Mesenteric fat pad (tissue), 1 donor: Measurements from ENCODE around the gene TNFRSF9. TPM values are rescaled to one million over a fixed set of nuclear protein-coding genes. Genes with fewer than 3 reads are reported as not detected.
"Not testable (repeated sequence)": the region's sequence is repeated elsewhere in the genome, so short reads cannot be mapped to it uniquely, and the experiment has no call there.

Source experiments
- DNase-seq: peaks from one replicate; pipeline ENCODE4 v3.0.0-alpha.2; 2020; ENCODE audit warnings: low spot score
- long read RNA-seq: library from polyadenylated mRNA; unstranded; transcript quantifications from one replicate; pipeline ENCODE4 v2.0.0, GENCODE V29; 2020
- total RNA-seq: library from RNA; stranded (reverse); fragmentation: NEBNext Ultra II Directional; extraction: Animal tissue kit (Norgen Biotek cat#: 25700); gene quantifications from one replicate; pipeline ENCODE4 v1.2.1, GENCODE V29; 2021
- donor health status: DM: yes; HTN: yes; CAD: no.

The TNFRSF9 gene
- not detected for total RNA-seq
- long read RNA-seq: 0 reads

GRCh38 chr1:7940745-7941436, at the start of gene TNFRSF9:
TSS of gene TNFRSF9 (minus strand) at chr1:7940839. CDS start at chr1:7939994, 845 bp downstream.
- DNase-seq: no peak

- DNase-seq: no peak
These were observed 49.3 kb upstream of the TNFRSF9 start for GRCh38 chr1:7989762-7990428.

DNA sequence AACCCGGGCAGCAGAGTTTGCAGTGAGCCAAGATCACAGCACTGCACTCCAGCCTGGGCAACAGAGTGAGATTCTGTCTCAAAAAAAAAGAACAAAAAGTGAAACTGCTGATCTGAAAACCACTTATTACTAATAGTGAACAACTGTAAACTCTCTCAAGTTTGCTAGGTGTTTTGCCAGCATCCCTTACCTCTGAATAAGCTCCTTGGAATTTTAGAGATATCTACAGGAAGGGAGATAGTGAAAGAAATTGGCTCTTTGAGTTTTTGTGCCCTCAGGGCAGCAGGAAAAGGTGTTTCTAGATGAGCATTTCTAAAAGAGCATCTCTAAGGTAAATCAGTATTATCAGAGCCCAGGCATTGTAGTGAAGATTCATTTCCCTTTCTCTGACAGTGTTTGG, 47.9 kb upstream of the TNFRSF9 start:
- DNase-seq: no peak

DNA sequence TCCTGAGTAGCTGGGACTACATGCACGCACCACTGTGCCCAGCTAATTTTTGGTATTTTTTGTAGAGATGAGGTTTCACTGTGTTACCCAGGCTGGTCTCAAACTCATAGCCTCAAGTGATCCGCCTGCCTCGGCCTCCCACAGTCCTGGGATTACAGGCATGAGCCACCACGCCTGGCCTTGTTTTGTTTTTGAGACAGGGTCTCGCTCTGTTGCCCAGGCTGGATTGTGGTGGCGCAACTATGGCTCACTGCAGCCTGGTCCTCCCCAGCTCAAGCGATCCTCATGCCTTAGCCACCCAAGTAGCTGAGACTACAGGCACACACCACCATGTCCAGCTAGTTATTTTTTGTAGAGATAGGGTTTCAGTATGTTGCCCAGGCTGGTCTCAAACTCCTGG, 46.9 kb upstream of the TNFRSF9 start:
- DNase-seq: no peak

- no peak for DNase-seq
These were observed 45.4 kb upstream of the TNFRSF9 start for GRCh38 chr1:7985851-7986612.

- no peak for DNase-seq
These were observed 44.2 kb upstream of the TNFRSF9 start for GRCh38 chr1:7984811-7985210.

DNA sequence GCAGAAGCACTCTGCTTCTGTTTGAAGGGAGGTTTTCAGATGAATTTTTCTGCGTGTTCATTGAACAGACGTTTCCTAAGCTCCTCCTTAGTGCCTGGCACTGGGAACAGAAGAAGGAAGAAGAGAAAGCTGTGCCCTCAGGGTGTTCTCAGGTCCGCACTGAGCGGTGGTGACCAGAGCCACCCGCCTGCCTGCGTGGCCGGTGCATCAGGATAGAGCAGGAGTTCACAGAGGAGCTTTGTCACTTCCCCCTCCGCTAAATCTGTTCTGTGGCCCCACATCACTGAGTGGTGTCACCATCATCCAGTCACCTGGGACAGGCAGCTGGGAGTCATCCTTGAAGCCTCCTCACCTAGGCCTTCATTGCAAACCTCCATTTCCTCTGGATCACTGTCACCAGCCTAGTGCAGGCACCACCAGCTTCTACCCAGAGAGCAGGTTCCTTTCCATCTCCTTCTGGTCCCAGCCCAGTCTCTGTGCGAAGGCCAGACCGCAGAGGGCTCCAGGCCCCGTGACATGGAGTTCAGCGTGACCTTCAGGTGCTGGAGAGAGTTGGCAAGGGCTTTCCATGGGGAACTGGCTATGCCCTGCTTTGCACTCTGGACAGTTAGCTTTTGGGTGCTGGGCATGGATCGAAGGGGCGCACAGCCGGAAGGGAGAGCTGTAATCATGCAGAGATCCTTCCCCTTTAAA, 42.6 kb upstream of the TNFRSF9 start:
- DNase-seq: no peak

DNA sequence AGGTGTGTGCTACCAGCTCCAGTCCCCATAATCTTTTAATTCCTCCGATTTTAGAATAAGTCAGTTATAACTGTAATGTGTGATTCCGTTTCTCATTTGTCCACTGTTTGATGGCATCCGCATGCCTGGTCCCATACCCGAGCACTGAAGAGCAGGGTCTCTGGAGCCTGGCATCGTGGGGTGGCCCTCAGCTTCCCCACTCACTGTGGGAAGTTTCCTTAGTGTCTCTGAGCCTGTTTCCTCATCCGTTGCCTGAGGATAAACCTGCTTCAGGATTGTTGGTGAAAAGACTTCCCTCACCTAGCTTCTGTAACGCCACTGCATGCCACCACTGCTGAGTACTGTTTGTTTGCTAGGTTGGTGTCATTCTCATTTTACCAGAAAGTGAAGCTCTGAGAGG, 40.3 kb upstream of the TNFRSF9 start:
- no peak for DNase-seq

DNA sequence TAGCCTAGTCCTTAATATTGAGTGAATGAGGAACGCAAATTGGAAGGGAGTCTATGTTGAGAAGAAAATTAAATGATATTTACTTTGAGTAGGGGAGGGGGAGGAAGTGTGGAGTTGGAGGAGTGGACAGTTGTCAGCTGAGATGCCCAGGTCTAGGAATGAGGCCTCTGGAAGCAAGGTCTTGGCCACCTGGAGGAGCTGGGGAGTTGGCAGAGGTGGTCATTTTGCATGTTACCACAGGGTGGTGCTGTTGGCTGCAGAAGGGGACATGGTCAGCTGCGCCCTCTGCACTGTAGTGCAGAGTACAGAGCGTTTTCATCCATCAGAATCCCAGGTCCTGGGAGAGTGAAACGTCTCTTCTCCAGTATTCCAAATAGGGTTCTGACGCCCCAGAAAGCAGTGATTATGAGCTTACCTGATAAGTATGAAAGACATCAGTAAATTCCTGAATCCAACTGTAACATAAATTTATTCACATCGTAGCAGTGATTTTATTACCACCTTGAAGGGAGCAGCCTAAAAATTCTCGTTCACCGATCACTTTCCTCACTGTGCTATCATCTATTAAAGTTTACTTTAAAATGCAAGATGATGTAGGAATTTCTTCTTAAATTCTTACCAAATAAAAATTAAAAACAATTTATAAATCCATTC, 34.7 kb upstream of the TNFRSF9 start:
- no peak for DNase-seq

GRCh38 chr1:7973086-7973485, 32.4 kb upstream of the TNFRSF9 start:
- no peak for DNase-seq

DNA sequence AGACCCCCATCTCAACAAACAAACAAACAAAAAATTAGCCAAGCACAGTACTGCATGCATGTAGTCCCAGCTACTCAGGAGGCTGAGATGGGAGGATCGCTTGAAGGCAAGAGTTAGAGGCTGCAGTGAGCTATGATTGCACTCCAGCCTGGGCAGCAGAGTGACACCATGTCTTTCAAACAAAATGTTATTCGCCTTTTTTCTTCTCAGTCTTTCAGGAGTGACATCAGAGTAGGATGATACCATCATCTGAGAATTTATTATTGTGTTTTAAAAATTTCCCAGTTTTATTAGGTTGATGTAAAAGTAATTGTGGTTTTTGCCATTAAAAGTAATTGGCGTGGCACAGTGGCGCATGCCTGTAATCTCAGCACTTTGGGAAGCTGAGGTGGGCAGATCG, 31.6 kb upstream of the TNFRSF9 start:
- DNase-seq: no peak

DNA sequence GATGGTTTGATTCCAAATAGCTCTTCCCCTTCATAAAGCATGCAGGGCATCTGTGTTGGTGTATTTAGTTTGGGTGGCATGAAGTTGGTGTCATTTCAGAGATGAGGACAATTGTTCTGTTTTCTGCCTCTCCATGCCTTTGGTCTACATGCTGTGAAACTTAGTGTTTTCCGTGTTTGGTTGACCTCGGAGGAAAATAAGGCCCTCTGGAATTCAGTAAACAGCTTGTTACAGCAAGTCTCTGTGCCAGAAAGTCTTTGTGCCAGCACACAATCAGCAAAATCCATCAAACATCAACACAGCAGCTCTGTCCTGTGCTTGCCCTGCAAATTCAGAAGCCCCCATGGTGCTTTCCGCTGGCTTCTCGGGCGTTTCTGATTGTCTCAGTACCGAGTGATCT, 30.4 kb upstream of the TNFRSF9 start:
- DNase-seq: no peak

DNA sequence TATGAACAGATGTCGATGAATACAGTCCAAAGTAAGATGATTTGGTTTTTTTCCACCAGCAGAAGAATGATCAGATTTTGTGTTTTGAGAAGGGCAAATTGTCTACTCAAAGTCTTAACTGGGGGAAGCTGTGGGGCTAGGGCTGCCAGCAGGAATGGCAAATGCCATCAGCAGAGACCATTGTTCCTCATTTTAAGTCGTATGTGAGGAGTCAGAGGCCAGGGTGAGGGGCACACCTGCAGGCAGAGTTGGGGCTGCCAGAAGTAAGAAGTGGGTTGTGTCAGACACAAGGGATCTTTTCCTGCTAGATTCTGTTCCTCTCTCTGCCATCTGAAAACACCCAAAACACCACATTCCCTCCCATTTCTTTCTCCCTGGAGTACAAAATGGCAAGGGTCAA, 29.6 kb upstream of the TNFRSF9 start:
- DNase-seq: no peak

DNA sequence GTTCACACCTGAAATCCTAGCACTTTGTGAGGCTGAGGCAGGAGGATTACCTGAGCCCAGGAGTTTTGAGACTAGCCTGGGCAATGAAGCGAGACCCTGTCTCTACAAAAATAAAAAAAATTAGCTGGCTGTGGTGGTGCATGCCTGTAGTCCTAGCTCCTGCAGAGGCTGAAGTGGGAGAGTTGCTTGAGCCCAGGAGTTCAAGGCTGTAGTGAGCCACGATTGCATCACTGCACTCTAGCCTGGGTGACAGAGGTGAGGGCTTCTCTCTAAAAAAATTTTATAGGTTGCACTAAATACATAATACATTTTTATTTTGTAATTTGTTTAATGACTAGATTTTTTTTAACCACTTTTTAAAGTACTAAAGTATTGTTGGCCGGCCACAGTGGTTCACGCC, 27.0 kb upstream of the TNFRSF9 start:
- no peak for DNase-seq

- no peak for DNase-seq
These were observed 26.6 kb upstream of the TNFRSF9 start for GRCh38 chr1:7967196-7967595.

DNA sequence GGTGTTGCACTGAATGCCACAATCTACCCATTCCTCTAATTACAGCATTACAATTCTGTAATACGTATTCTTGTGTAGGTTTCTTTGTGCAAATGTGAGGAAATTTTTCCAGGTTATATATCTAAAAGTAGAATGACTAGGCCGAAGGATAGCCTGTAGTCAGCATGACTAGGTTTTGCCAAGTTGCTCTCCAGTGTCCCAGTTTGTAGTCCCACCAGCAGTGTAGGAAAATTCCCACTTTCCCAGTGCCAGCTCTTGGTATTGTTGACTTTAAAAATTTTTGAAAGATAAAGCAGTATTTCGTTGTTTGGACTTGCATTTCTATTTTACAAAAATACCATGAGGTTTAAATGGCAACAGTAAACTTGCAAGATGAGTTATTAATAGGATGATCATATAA, 23.8 kb upstream of the TNFRSF9 start:
- no peak for DNase-seq

DNA sequence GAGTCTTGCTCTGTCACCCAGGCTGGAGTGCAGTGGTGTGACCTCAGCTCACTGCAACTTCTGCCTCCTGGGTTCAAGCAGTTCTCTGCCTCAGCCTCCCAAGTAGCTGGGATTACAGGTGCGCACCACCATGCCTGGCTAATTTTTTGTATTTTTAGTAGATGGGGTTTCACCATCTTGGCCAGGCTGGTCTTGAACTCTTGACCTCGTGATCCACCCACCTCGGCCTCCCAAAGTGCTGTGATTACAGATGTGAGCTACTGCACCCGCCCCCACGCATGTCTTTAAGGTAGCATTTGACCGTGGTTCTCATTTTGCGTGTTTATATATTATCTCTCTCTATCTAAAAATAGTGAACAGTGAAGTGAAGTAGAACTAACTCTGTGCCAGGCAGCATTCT, 23.2 kb upstream of the TNFRSF9 start:
- DNase-seq: not testable (repeated sequence)

DNA sequence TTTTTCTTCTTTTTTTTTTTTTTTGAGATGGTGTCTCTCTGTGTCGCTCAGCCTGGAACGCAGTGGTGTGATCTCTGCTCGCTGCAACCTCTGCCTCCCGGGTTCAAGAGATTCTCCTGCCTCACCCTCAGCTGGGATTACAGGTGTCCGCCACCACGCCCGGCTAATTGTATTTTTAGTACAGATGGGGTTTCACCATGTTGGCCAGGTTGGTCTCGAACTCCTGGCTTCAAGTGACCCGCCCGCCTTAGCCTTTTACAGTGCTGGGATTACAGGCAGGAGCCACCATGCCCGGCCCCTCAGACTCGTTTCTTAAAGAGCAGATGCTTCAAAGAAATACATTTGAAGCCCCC, 22.7 kb upstream of the TNFRSF9 start:
- not testable (repeated sequence) for DNase-seq

DNA sequence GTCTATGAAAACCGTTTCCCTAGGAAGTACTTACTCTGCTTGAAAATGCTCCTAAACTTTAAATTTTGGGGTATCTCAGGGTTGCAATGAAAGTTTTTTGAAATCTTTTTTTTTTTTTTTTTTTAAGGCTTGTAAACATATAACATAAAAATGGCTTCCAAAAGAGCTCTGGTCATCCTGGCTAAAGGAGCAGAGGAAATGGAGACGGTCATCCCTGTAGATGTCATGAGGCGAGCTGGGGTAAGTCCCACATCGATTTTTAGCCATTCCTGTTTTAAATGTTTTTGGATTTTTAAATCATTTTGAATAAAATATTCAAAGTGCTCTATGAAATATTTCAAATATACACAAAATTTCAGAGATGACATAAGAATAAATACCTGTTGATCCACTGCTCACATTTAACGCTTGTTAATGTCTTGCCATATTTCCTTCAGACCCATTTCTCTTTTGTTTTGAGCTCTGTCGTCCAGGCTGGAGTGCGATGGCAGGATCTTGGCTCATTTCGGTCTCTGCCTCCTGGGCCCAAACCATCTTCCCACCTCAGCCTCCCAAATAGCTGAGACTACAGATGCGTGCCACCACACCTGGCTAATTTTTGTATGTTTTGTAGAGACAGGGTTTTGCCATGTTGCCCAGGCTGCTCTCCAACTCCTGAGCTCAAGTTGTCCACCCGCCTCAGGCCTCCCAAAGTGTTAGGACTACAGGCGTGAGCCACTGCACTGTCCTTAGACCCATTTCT, 22.2 kb upstream of the TNFRSF9 start:
- DNase-seq: no peak

- DNase-seq: no peak
These were observed 21.3 kb upstream of the TNFRSF9 start for GRCh38 chr1:7962014-7962335.
